ENCODE results near the gene SGO2. TPM values are rescaled to one million over a fixed set of nuclear protein-coding genes. Genes with fewer than 3 reads are reported as not detected.

SGO2 gene
- polyA plus RNA-seq, 3 donors from 2014 or later = 3.4 to 6.1 (median 4.3) TPM

DNA sequence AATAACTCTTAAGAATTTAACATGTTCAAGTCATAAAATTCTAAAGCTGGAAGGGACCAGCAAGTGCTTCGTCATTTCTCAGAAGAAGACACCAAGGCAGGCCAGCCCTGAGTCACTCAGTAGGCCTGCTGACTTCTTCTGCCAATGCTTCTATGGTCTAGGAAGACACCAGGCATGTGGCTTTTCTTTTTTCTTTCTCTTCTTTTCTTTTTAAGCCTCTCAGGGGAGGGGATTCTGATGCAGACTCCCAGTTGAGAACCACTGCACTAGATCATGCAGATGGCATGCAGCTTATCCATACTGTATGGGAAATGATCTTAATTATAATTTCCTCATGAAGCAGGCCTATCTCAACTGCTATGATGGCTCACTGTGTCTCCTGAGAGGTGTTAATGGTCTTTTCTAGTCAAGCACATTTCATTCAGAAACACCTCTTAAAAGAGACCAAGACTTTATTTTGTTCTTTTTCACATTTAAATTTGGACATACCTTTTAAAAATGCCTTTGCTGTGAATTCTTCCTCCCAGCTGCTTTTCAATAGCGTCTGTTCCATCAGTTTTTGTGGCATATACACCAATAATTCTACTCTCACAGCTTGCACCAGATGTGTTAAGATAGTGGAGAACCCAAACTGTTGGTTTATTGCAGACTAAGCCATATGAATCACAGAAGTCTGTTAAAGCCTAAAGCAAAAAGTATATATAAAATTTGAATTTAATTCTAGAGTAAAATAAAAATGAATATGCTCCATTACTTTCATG is 27.4 kb upstream of the SGO2 start:
- H3K9me3 Mint-ChIP-seq = no peaks in the 10 kb centered on the region
- H3K36me3 Mint-ChIP-seq = peaks cover 24 to 44% (median 25%) of the 10 kb centered on the region in 3 donors
- no peak overlapping the region for H3K4me3 Mint-ChIP-seq
- DNase-seq = no peak
- H3K27me3 Mint-ChIP-seq (ENCODE audit: low read depth in 3 of 3) = no peaks in the 10 kb centered on the region
- H3K4me1 Mint-ChIP-seq = peaks cover 3 to 9% of the 10 kb centered on the region in 2 donors
- no peak overlapping the region for H3K27ac Mint-ChIP-seq

GRCh38 chr2:200502196-200502595 is 23.8 kb upstream of the SGO2 start:
- Mint-ChIP-seq H3K36me3 (peaks cover 13 to 33% (median 23%) of the 10 kb centered on the region in 3 donors), H3K27me3 (ENCODE audit: low read depth in 3 of 3) (no peaks in the 10 kb centered on the region), H3K27ac (no peak overlapping the region), H3K4me3 (no peak overlapping the region), H3K9me3 (no peaks in the 10 kb centered on the region), H3K4me1 (peaks cover 7 to 28% of the 10 kb centered on the region in 2 donors)
- DNase-seq = no peak

- Mint-ChIP-seq H3K27me3 (ENCODE audit: low read depth in 3 of 3) (peaks cover 0 to 8% (median 3%) of the 10 kb centered on the region in 3 donors), H3K9me3 (no peaks in the 10 kb centered on the region), H3K27ac (peak overlapping the region in 1 of 6 donors; percentile 27), H3K36me3 (peaks cover 10 to 15% (median 13%) of the 10 kb centered on the region in 3 donors), H3K4me3 (no peak overlapping the region), H3K4me1 (peaks cover 23 to 48% of the 10 kb centered on the region in 2 donors)
- no peak for DNase-seq
Observed at GRCh38 chr2:200506679-200507078, 19.3 kb upstream of the SGO2 start.

GRCh38 chr2:200507179-200507578 is 18.8 kb upstream of the SGO2 start:
- H3K4me1 Mint-ChIP-seq = peaks cover 23 to 48% of the 10 kb centered on the region in 2 donors
- peaks cover 0 to 8% (median 3%) of the 10 kb centered on the region in 3 donors for H3K27me3 Mint-ChIP-seq (ENCODE audit: low read depth in 3 of 3)
- H3K36me3 Mint-ChIP-seq = peaks cover 9 to 12% (median 12%) of the 10 kb centered on the region in 3 donors
- H3K27ac Mint-ChIP-seq = no peak overlapping the region
- H3K4me3 Mint-ChIP-seq = no peak overlapping the region
- no peak for DNase-seq
- no peaks in the 10 kb centered on the region for H3K9me3 Mint-ChIP-seq

DNA sequence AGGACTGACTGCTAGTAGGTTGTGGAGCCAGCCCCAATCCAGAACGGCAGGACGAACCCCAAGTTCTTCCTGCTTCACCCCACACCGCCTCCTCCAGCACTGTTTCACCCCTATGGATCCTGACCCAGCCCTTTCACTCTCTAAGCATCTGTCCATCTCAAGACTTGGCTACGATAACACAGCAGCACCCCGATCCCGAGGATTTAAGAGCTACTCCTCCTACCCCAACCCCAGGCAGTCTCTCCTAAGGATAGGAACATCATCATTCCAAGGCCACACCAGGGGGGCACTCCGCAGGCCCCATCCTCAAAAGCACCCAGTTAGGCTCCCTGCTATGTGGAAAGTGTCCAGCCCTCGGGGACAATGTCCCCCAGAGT is 16.8 kb upstream of the SGO2 start:
- Mint-ChIP-seq H3K27ac (peak overlapping the region; percentile 84 to 97 (median 96)), H3K4me1 (peaks cover 20 to 39% of the 10 kb centered on the region in 2 donors), H3K27me3 (ENCODE audit: low read depth in 3 of 3) (peaks cover 0 to 8% (median 3%) of the 10 kb centered on the region in 3 donors), H3K9me3 (no peaks in the 10 kb centered on the region), H3K4me3 (peak overlapping the region; percentile 89 to 95 (median 92)), H3K36me3 (peaks cover 0 to 4% (median 0%) of the 10 kb centered on the region in 3 donors)
- DNase-seq = peak in 1 of 3 donors; percentile 2

DNA sequence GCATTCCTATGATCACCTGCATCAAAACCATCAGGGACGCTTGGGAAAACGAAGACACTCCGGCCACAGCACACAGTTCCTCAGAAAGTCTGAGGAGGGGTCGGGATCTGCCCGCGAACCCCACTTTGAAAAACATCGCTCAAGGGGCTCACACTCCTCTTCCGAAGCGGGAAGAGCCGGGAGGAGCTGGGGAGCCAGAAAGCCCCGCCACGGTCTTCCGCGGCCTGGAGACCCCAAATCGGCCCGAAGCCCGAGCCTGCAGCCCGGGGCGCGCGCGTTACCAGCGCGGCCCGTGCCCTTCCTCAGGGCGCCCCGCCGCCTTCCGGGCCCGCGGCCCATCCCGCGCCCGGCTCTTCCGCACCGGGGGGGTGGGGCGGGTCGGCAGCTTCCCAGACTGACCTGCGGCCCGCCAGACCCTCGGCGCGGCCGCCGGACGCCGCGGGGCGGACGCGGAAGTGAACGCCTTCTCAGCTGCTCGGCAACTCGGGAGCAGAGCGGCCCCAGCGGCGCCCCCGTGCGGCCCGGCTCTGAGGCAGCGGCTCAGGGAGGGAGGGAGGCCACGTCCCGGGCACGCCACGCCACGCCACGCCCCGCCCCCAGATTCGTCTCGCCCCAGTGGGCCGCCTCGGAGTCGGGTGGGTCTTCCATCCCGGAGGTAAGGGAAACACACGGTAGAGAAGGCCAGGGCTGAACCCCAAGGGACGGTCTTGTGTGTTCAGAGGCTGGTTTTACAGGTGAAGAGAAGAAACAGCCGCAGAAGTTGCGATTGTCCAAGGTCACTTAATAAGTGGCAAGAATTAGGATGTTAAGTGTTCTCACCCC is 16.2 kb upstream of the SGO2 start, which contains the start of gene KCTD18:
KCTD18 (minus strand) TSS at position 457 of the 822 bp plus-strand sequence. CDS start 3,052 bp downstream, outside the sequence.
- DNase-seq = peak; percentile 89 to 91 (median 90)
- H3K36me3 Mint-ChIP-seq = peaks cover 0 to under 1% (median 0%) of the 10 kb centered on the region in 3 donors
- H3K4me3 Mint-ChIP-seq = peak within 1 kb of the TSS; percentile 89 to 95 (median 92)
- peaks cover 2 to 8% (median 3%) of the 10 kb centered on the region in 3 donors for H3K27me3 Mint-ChIP-seq (ENCODE audit: low read depth in 3 of 3)
- H3K4me1 Mint-ChIP-seq = peaks cover 20 to 35% of the 10 kb centered on the region in 2 donors
- H3K27ac Mint-ChIP-seq = peak within 1 kb of the TSS; percentile 84 to 97 (median 96)
- H3K9me3 Mint-ChIP-seq = no peaks in the 10 kb centered on the region

DNA sequence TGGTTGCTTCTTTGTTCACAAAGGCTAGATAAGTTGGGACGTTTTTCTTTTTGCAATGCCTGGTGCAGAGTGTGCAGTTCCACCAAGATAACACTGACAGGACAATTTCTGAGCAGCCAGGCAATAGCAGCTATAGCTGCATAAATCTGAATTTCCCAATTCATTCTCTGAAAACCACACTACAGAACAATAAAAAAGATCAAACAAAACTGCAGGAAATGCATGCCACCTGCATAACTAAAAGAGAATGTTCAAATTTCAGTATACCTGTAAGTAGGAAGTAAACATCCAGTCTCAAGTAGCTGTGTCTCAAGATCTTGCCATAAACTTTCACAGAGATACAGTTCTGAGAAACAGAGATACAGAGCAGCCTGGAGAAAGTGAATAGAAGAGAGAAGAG is 10.9 kb upstream of the SGO2 start:
- no peak for DNase-seq
- no peak overlapping the region for H3K4me3 Mint-ChIP-seq
- no peaks in the 10 kb centered on the region for H3K36me3 Mint-ChIP-seq
- peaks cover 3 to 9% (median 5%) of the 10 kb centered on the region in 3 donors for H3K27me3 Mint-ChIP-seq (ENCODE audit: low read depth in 3 of 3)
- H3K4me1 Mint-ChIP-seq = peaks cover 3 to 4% of the 10 kb centered on the region in 2 donors
- no peak overlapping the region for H3K27ac Mint-ChIP-seq
- H3K9me3 Mint-ChIP-seq = peaks cover 0 to 3% (median 0%) of the 10 kb centered on the region in 6 donors

DNA sequence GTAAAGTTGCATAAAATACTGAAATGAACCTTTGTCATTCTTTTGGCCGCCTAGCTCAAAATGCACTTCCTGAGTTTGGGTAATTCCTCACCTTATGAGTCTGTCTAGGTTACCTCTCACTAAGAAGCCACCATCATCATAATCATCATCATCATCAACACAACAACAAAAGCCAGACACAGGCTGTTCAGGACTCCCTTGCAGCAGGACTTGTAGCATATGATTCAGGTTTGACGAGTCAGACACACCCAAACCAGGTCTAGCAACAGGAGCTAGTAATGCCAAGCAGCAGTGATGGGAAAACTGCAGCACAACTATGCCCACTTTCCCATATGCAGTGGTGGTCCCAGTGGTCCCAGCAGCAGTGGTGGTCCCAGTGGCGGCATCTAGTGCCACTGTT is 2.8 kb upstream of the SGO2 start:
- H3K27me3 Mint-ChIP-seq (ENCODE audit: low read depth in 3 of 3) = peaks cover 2 to 12% (median 6%) of the 10 kb centered on the region in 3 donors
- no peak overlapping the region for H3K4me3 Mint-ChIP-seq
- no peaks in the 10 kb centered on the region for H3K9me3 Mint-ChIP-seq
- DNase-seq = no peak
- no peak overlapping the region for H3K27ac Mint-ChIP-seq
- H3K36me3 Mint-ChIP-seq = no peaks in the 10 kb centered on the region
- H3K4me1 Mint-ChIP-seq = peaks cover 12 to 22% of the 10 kb centered on the region in 2 donors

DNA sequence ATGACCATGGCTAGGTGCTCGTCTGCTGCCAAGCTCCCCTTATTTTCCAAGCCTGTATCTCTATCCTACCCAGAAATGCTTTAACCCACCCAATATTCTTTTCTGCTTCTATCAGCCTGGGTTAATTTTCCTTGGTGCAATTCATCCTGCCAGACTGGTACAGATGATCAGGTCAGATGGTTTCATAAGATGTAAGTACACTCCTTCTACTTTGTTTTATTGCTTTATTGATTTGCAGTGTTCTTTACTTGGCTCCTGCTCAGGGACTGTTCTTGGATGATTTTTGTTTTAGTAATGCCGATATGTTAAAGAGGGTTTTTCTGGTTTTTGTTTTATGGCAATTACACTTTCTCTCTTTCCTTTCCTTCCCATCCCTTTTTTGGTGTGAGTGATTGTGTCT is 2.4 kb upstream of the SGO2 start:
- no peak for DNase-seq
- H3K4me3 Mint-ChIP-seq = peak overlapping the region in 1 of 5 donors; percentile 11
- no peaks in the 10 kb centered on the region for H3K9me3 Mint-ChIP-seq
- H3K27me3 Mint-ChIP-seq (ENCODE audit: low read depth in 3 of 3) = peaks cover 2 to 12% (median 6%) of the 10 kb centered on the region in 3 donors
- no peak overlapping the region for H3K27ac Mint-ChIP-seq
- H3K4me1 Mint-ChIP-seq = peaks cover 12 to 22% of the 10 kb centered on the region in 2 donors
- no peaks in the 10 kb centered on the region for H3K36me3 Mint-ChIP-seq

GRCh38 chr2:200525066-200525465 is 941 bp upstream of the SGO2 start:
- Mint-ChIP-seq H3K4me3 (peak overlapping the region in 4 of 5 donors; percentile 86 to 93 (median 92)), H3K27ac (peak overlapping the region in 1 of 6 donors; percentile 7), H3K4me1 (peaks cover 12 to 22% of the 10 kb centered on the region in 2 donors), H3K36me3 (no peaks in the 10 kb centered on the region), H3K9me3 (no peaks in the 10 kb centered on the region), H3K27me3 (ENCODE audit: low read depth in 3 of 3) (peaks cover 2 to 12% (median 6%) of the 10 kb centered on the region in 3 donors)
- DNase-seq = no peak

DNA sequence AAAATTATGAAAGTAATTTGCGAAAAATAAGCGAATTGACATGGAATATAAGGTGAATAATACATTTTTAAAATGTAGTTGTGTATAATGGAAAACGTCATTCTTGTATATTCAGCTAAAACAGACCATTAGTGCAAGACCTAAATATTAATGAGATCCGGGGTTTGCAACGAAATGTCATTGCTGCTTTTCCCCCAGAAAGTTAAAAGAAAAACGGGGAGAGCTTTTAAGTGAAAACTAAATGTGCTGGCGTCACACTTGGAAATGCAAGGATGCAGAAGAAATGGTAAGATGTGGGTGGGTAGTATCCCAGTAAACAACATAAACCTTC is 491 bp upstream of the SGO2 start:
- Mint-ChIP-seq H3K9me3 (no peaks in the 10 kb centered on the region), H3K4me3 (peak overlapping the region; percentile 86 to 93 (median 92)), H3K4me1 (peaks cover 12 to 22% of the 10 kb centered on the region in 2 donors), H3K27me3 (ENCODE audit: low read depth in 3 of 3) (peaks cover 2 to 12% (median 6%) of the 10 kb centered on the region in 3 donors), H3K27ac (peak overlapping the region; percentile 78 to 89 (median 83)), H3K36me3 (no peaks in the 10 kb centered on the region)
- no peak for DNase-seq

- Mint-ChIP-seq H3K27ac (no peak overlapping the region), H3K4me3 (no peak overlapping the region), H3K27me3 (ENCODE audit: low read depth in 3 of 3) (peaks cover 2 to 12% (median 6%) of the 10 kb centered on the region in 3 donors), H3K9me3 (no peaks in the 10 kb centered on the region), H3K4me1 (peaks cover 12 to 22% of the 10 kb centered on the region in 2 donors), H3K36me3 (no peaks in the 10 kb centered on the region)
- DNase-seq = no peak
Observed at GRCh38 chr2:200528228-200528627, 2.2 kb downstream of the SGO2 start.

GRCh38 chr2:200533754-200534153 is 7.7 kb downstream of the SGO2 start:
- no peak for DNase-seq
- peaks cover 0 to 5% (median 4%) of the 10 kb centered on the region in 3 donors for H3K36me3 Mint-ChIP-seq
- H3K9me3 Mint-ChIP-seq = no peaks in the 10 kb centered on the region
- no peak overlapping the region for H3K4me3 Mint-ChIP-seq
- no peaks in the 10 kb centered on the region for H3K4me1 Mint-ChIP-seq
- no peak overlapping the region for H3K27ac Mint-ChIP-seq
- H3K27me3 Mint-ChIP-seq (ENCODE audit: low read depth in 3 of 3) = no peaks in the 10 kb centered on the region

- no peak overlapping the region for H3K4me3 Mint-ChIP-seq
- H3K27ac Mint-ChIP-seq = no peak overlapping the region
- DNase-seq = no peak
- no peaks in the 10 kb centered on the region for H3K4me1 Mint-ChIP-seq
- no peaks in the 10 kb centered on the region for H3K27me3 Mint-ChIP-seq (ENCODE audit: low read depth in 3 of 3)
- H3K36me3 Mint-ChIP-seq = peaks cover 0 to 7% (median 7%) of the 10 kb centered on the region in 3 donors
- no peaks in the 10 kb centered on the region for H3K9me3 Mint-ChIP-seq
Observed at GRCh38 chr2:200534572-200534971, 8.6 kb downstream of the SGO2 start.
